HEK293 (cell line): Measurements from ENCODE around the gene ATAT1.
A peak's percentile ranks its signal among the peaks of the same experiment; 100 is the strongest.

Experiments
- CTCF ChIA-PET: fragments of 350-600 bp; formaldehyde crosslinking; extraction: SDS; loops from one replicate; lab custom pipeline; 2021; ENCODE audit warnings: antibody characterized with exemption; lab: Yijun Ruan, JAX
- POLR2A ChIA-PET: fragments of 300-600 bp; formaldehyde crosslinking; extraction: SDS; loops from one replicate; lab custom pipeline; 2020; ENCODE audit warnings: antibody characterized with exemption, inconsistent platforms; lab: Yijun Ruan, JAX
- H3K27ac ChIP-seq: fragments of 200-500 bp; sonication (Bioruptor generic); 2 replicates; pipeline ENCODE4 v1.5.1; 2014; ENCODE audit warnings: low read depth, low read length, control low read depth, inconsistent platforms; ENCODE audit errors: extremely low read depth
- H3K36me3 ChIP-seq, 2 experiments: fragments of 200-500 bp in 1 of 2; sonication (Bioruptor generic) in 1 of 2; 1 replicate in 1 of 2; 2 replicates in 1 of 2; pipeline ENCODE4 v1.5.1; 2014 to 2017; ENCODE audit warnings: inconsistent platforms in 2 of 2, low read length in 2 of 2; ENCODE audit not compliant: control insufficient read depth in 2 of 2, insufficient read depth in 1 of 2
- H3K4me1 ChIP-seq: fragments of 200-500 bp; sonication (Bioruptor generic); 2 replicates; pipeline ENCODE4 v1.5.1; 2014; ENCODE audit warnings: mild to moderate bottlenecking, low read length, inconsistent platforms; ENCODE audit not compliant: control insufficient read depth, insufficient read depth
- H3K4me3 ChIP-seq: 2 replicates; pipeline ENCODE4 v1.5.1; 2011; ENCODE audit warnings: low read depth, mild to moderate bottlenecking, control low read depth, low read length, moderate library complexity
- H3K9me3 ChIP-seq: fragments of 200-500 bp; sonication (Bioruptor generic); 2 replicates; pipeline ENCODE4 v1.5.1; 2014; ENCODE audit warnings: low read depth, low read length, inconsistent platforms; ENCODE audit not compliant: control insufficient read depth, insufficient read depth
- BCL11A ChIP-seq: fragments of 450-650 bp; formaldehyde crosslinking; IDR thresholded peaks from 2 replicates; pipeline ENCODE4 v1.5.1; 2016; ENCODE audit warnings: low read depth, missing biosample characterization, missing genetic modification characterization
- FEZF1 ChIP-seq: fragments of 450-650 bp; formaldehyde crosslinking; IDR thresholded peaks from 2 replicates; pipeline ENCODE4 v1.5.1; 2016; ENCODE audit warnings: missing biosample characterization, missing genetic modification characterization
- GFI1B ChIP-seq: fragments of 450-650 bp; formaldehyde crosslinking; IDR thresholded peaks from 2 replicates; pipeline ENCODE4 v1.5.1; 2016; ENCODE audit warnings: missing biosample characterization, missing genetic modification characterization
- KLF9 ChIP-seq: fragments of 450-650 bp; formaldehyde crosslinking; IDR thresholded peaks from 2 replicates; pipeline ENCODE4 v1.5.1; 2016; ENCODE audit warnings: missing biosample characterization, missing genetic modification characterization, low read depth
- PRDM1 ChIP-seq: fragments of 450-650 bp; formaldehyde crosslinking; IDR thresholded peaks from 2 replicates; pipeline ENCODE4; 2016; ENCODE audit warnings: missing biosample characterization, missing genetic modification characterization
- SCRT2 ChIP-seq: fragments of 450-650 bp; formaldehyde crosslinking; IDR thresholded peaks from 2 replicates; pipeline ENCODE4 v1.5.1; 2016; ENCODE audit warnings: missing biosample characterization, missing genetic modification characterization
- SP7 ChIP-seq: fragments of 450-650 bp; formaldehyde crosslinking; IDR thresholded peaks from 2 replicates; pipeline ENCODE4 v1.5.1; 2016; ENCODE audit warnings: missing biosample characterization, missing genetic modification characterization
- TSHZ1 ChIP-seq: fragments of 450-650 bp; formaldehyde crosslinking; IDR thresholded peaks from 2 replicates; pipeline ENCODE4 v1.5.1; 2016; ENCODE audit warnings: missing biosample characterization, missing genetic modification characterization, borderline replicate concordance
- ZBTB7A ChIP-seq: fragments of 450-650 bp; formaldehyde crosslinking; IDR thresholded peaks from 2 replicates; pipeline ENCODE4 v1.5.1; 2016; ENCODE audit warnings: low read depth, missing biosample characterization, missing genetic modification characterization
- ZFP37 ChIP-seq: fragments of 450-650 bp; formaldehyde crosslinking; IDR thresholded peaks from 2 replicates; pipeline ENCODE4 v1.5.1; 2016; ENCODE audit warnings: missing biosample characterization, missing genetic modification characterization
- ZFP41 ChIP-seq: fragments of 450-650 bp; formaldehyde crosslinking; IDR thresholded peaks from 2 replicates; pipeline ENCODE4 v1.5.1; 2016; ENCODE audit warnings: missing biosample characterization, missing genetic modification characterization, borderline replicate concordance
- ZNF184 ChIP-seq: fragments of 450-650 bp; IDR thresholded peaks from 2 replicates; pipeline ENCODE4 v1.5.1; 2018; ENCODE audit warnings: missing biosample characterization, mild to moderate bottlenecking, missing genetic modification characterization
- ZNF324 ChIP-seq: fragments of 450-650 bp; formaldehyde crosslinking; IDR thresholded peaks from 2 replicates; pipeline ENCODE4 v1.5.1; 2016; ENCODE audit warnings: missing biosample characterization, missing genetic modification characterization
- ZNF433 ChIP-seq: fragments of 450-650 bp; formaldehyde crosslinking; IDR thresholded peaks from 2 replicates; pipeline ENCODE4 v1.5.1; 2016; ENCODE audit warnings: missing biosample characterization, missing genetic modification characterization, low read depth
- ZNF473 ChIP-seq: fragments of 450-650 bp; formaldehyde crosslinking; IDR thresholded peaks from 2 replicates; pipeline ENCODE4 v1.5.1; 2017; ENCODE audit warnings: missing biosample characterization, missing genetic modification characterization
- ZNF513 ChIP-seq: fragments of 450-650 bp; IDR thresholded peaks from 2 replicates; pipeline ENCODE4 v1.5.1; 2018; ENCODE audit warnings: missing biosample characterization, missing genetic modification characterization
- ZNF549 ChIP-seq: fragments of 450-650 bp; IDR thresholded peaks from 2 replicates; pipeline ENCODE4 v1.5.1; 2018; ENCODE audit warnings: missing biosample characterization, missing genetic modification characterization, mild to moderate bottlenecking, inconsistent platforms, moderate library complexity
- ZNF560 ChIP-seq: fragments of 450-650 bp; formaldehyde crosslinking; IDR thresholded peaks from 2 replicates; pipeline ENCODE4 v1.5.1; 2017; ENCODE audit warnings: missing biosample characterization, missing genetic modification characterization, borderline replicate concordance
- ZNF596 ChIP-seq: fragments of 450-650 bp; IDR thresholded peaks from 2 replicates; pipeline ENCODE4 v1.5.0; 2018; ENCODE audit warnings: missing biosample characterization, mild to moderate bottlenecking, missing genetic modification characterization, moderate library complexity
- ZNF610 ChIP-seq: fragments of 450-650 bp; formaldehyde crosslinking; IDR thresholded peaks from 2 replicates; pipeline ENCODE4 v1.5.1; 2016; ENCODE audit warnings: missing biosample characterization, missing genetic modification characterization, borderline replicate concordance
- ZNF626 ChIP-seq: fragments of 450-650 bp; sonication (Bioruptor Pico); formaldehyde crosslinking; IDR thresholded peaks from 2 replicates; pipeline ENCODE4 v1.5.1; 2018; ENCODE audit warnings: missing biosample characterization, missing genetic modification characterization, inconsistent platforms
- ZNF660 ChIP-seq: fragments of 450-650 bp; IDR thresholded peaks from 2 replicates; pipeline ENCODE4 v1.5.1; 2018; ENCODE audit warnings: missing biosample characterization, mild to moderate bottlenecking, missing genetic modification characterization
- ZNF768 ChIP-seq: fragments of 450-650 bp; formaldehyde crosslinking; IDR thresholded peaks from 2 replicates; pipeline ENCODE4 v1.5.1; 2018; ENCODE audit warnings: missing biosample characterization, mild to moderate bottlenecking, missing genetic modification characterization
- ZNF830 ChIP-seq: fragments of 450-650 bp; IDR thresholded peaks from 2 replicates; pipeline ENCODE4 v1.5.0; 2018; ENCODE audit warnings: missing biosample characterization, missing genetic modification characterization, low read depth, mild to moderate bottlenecking, moderate library complexity
- ZXDB ChIP-seq: fragments of 450-650 bp; formaldehyde crosslinking; IDR thresholded peaks from 2 replicates; pipeline ENCODE4 v1.5.1; 2016; ENCODE audit warnings: missing biosample characterization, missing genetic modification characterization
- TF ChIP-seq, protein P1 (sequence below): fragments of 450-650 bp; formaldehyde crosslinking; IDR thresholded peaks from 2 replicates; pipeline ENCODE4 v1.5.1; 2016; ENCODE audit warnings: missing biosample characterization, missing genetic modification characterization
- TF ChIP-seq, protein P2 (sequence below): fragments of 450-650 bp; formaldehyde crosslinking; IDR thresholded peaks from 2 replicates; pipeline ENCODE4 v1.5.1; 2016; ENCODE audit warnings: missing biosample characterization, missing genetic modification characterization

ATAT1 gene

DNA sequence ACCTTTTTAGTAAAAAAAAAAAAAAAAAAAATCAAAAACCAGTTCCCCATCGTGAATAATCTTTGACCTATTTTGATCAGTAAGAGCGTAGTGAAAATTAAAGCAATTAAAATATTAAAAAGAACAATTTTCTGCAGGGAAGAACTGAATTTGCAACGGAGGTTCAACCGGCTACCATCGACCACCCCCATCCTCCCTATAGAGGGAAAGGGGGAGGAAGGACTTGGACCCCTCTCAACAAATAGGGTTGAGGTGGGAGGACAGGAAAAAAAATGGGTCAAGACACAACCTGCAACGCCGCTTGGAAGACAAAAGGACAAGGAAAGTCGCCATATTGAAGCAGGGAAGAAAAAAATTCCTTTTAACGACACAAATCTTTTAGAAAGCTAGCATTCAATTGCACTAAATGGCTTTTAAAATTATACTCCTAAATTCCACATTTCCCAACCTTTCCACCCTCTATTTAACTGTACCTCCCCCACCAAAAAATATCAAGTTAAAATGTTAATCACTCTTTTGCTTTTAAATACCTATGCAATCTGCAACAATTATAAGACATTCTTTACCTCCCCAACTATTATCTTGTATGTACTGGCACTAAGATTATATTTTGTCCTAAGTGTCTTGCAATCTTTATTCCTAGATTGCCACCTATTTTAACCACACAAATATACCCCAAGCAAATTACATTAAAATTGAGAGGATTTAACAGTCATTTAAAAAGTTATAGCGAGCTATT, 11.3 kb upstream of the ATAT1 start (continued):
- TF ChIP-seq, protein P1, sequence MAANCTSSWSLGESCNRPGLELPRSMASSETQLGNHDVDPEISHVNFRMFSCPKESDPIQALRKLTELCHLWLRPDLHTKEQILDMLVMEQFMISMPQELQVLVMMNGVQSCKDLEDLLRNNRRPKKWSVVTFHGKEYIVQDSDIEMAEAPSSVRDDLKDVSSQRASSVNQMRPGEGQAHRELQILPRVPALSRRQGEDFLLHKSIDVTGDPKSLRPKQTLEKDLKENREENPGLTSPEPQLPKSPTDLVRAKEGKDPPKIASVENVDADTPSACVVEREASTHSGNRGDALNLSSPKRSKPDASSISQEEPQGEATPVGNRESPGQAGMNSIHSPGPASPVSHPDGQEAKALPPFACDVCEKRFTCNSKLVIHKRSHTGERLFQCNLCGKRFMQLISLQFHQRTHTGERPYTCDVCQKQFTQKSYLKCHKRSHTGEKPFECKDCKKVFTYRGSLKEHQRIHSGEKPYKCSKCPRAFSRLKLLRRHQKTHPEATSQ (tag by site-specific recombination) = no peak
- TF ChIP-seq ZBTB7A (tag by site-specific recombination) (no peak), ZNF473 (tag by site-specific recombination) (no peak), ZNF596 (no peak)
- TF ChIP-seq, all 188 proteins: peak for 32

DNA sequence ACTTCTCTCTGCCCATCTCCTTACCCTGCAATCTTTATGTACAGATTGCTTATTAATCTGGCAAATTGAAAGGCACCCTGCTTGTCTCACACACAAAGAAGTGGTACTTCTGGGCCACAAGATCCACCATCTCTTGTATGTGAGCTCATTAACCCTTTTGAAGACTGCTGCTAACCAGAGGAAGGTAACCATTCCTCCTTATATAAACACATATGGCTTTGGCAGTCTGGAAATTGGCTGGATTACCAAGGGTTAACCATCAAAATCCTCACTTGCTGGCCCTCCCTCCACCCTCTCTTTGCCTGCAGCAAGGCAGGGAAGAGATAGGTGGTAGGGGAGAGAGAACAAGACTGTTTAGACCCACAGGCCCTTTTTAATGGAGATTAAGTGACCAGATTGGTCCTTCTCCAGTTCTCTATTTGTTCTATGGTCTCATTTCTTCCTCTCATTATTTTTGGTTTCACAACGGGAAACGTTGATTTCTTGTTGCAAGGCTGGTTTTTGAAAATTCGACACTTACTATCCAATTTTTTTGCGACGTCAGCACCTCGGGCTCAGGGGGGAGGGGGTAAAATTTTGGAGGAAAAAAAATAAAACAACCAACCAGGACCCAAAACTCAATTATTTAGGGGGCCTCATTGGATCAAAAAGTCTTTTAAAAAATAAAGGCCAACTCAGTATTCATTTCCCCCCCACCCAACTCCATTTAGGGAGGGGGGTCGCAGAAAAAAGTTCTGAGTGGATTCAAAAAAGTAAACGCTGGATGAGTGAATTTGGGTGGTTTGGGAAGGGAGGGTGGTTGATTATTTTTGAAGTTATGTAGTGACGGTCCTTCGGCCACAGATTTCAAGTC, 10.5 kb upstream of the ATAT1 start:
- CTCF ChIA-PET = interaction anchor here (0.6 to 2.0 kb wide), 5 partner anchors 19 to 131 kb away, joined by 3 to 7 read pairs (median 6); no protein-coding TSS in a partner anchor
- Histone ChIP-seq H3K4me1 (peaks cover 18% of the 10 kb centered on the region), H3K27ac (peak overlapping the region; percentile 65), H3K36me3 (peaks cover 11 to 37% of the 10 kb centered on the region in 2 experiments; a peak in 2 of 3 replicates), H3K9me3 (no peaks in the 10 kb centered on the region), H3K4me3 (peak overlapping the region; percentile 74)
- POLR2A ChIA-PET = interaction anchor here (0.6 to 4.8 kb wide), 30 partner anchors 10 to 498 kb away, joined by 3 to 197 read pairs (median 6); partner anchors contain the start of genes ABCF1, ATAT1, C6orf136 and DHX16
- TF ChIP-seq ZNF626 (tag by site-specific recombination) (no peak), GFI1B (tag by site-specific recombination) (0 out of 2 replicates have a peak, but pooled peaks have one; percentile 7), KLF9 (no peak), ZNF830 (tag by site-specific recombination) (no peak), ZNF324 (tag by site-specific recombination) (no peak), ZNF473 (tag by site-specific recombination) (no peak), ZNF513 (tag by site-specific recombination) (peak; percentile 89), ZNF184 (0 out of 2 replicates have a peak, but pooled peaks have one; percentile 36), ZNF768 (no peak), SP7 (tag by site-specific recombination) (peak; percentile 7; the same call in 1 of the 2 replicates), ZNF610 (tag by site-specific recombination) (no peak), ZFP37 (tag by site-specific recombination) (no peak; the same call in 1 of the 2 replicates), SCRT2 (tag by site-specific recombination) (0 out of 2 replicates have a peak, but pooled peaks have one; percentile 2), ZNF560 (no peak), ZXDB (peak; percentile 28; the same call in 1 of the 2 replicates), ZNF660 (peak; percentile 66), PRDM1 (tag by site-specific recombination) (no peak), TSHZ1 (no peak; the same call in 1 of the 2 replicates), ZNF596 (no peak), BCL11A (tag by site-specific recombination) (no peak), ZNF433 (no peak), ZNF549 (tag by site-specific recombination) (no peak), ZFP41 (tag by site-specific recombination) (no peak), FEZF1 (tag by site-specific recombination) (no peak)
- TF ChIP-seq, protein P2, sequence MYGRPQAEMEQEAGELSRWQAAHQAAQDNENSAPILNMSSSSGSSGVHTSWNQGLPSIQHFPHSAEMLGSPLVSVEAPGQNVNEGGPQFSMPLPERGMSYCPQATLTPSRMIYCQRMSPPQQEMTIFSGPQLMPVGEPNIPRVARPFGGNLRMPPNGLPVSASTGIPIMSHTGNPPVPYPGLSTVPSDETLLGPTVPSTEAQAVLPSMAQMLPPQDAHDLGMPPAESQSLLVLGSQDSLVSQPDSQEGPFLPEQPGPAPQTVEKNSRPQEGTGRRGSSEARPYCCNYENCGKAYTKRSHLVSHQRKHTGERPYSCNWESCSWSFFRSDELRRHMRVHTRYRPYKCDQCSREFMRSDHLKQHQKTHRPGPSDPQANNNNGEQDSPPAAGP (tag by site-specific recombination) = peak; percentile 33; the same call in 1 of the 2 replicates
